CD4-positive, alpha-beta T cell treated with Interleukin-15 for 4 hours (primary cell): ENCODE results near the gene FBH1.

Experiments
- DNase-seq: peaks from one replicate; pipeline ENCODE4 v3.0.0-alpha.2; 2020; ENCODE audit warnings: low spot score

Gene FBH1

GRCh38 chr10:5981529-5981928 is 91.5 kb downstream of the FBH1 start:
- no peak for DNase-seq

GRCh38 chr10:5983774-5984173 is 93.7 kb downstream of the FBH1 start:
- no peak for DNase-seq

GRCh38 chr10:5985029-5985428 is 95.0 kb downstream of the FBH1 start:
- no peak for DNase-seq
